Nucleus accumbens (tissue), 56 donors: ENCODE measurements around the gene CHST3.
"Not testable (repeated sequence)": the region's sequence is repeated elsewhere in the genome, so short reads cannot be mapped to it uniquely, and the experiment has no call there.

ENCODE experiments used
- DNase-seq, 56 donors: peaks; one replicate each; lab custom pipeline; 2025; lab: John Stamatoyannopoulos, UW

CHST3 gene

DNA sequence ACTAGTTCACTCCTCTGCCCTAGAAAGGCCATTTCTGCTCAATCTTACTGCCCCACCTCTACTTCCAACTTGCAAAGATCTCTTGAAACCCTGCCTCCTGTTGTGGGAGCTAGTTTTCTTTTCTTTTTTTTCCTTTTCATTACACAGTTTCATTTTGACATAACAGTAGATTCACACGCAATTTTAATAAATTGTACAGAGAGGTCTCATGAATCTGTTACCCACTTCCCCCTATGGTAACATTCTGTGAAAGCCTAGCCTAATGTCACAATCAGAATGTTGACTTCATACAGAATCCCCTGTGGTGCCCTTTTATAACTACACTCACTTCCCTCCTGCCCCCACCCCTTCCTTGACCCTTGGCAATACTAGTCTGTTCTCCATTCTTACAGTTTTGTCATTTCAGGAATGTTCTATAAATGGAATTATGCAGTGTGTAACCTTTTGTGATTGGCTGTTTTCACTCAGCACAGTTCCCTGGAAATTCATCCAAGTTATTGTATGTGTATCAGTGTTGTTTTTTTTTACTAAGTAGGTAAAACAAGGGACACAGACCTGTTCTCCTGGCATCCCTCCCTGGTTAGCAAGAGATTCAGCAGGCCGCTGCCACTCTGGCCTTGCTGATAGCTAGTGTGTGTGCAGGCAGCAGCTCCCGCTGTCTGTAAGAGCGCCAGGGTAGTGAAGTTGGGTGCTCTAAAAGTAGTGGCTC is 21.5 kb downstream of the CHST3 start:
- DNase-seq: no peak

- DNase-seq: not testable (repeated sequence)
These were observed 24.7 kb downstream of the CHST3 start for GRCh38 chr10:71988895-71989294.

GRCh38 chr10:71989661-71990454 is 25.7 kb downstream of the CHST3 start:
- no peak for DNase-seq

- DNase-seq: peak in 23 of 56 donors; percentile 27 to 82 (median 45)
These were observed 26.6 kb downstream of the CHST3 start for GRCh38 chr10:71990706-71991269.

DNA sequence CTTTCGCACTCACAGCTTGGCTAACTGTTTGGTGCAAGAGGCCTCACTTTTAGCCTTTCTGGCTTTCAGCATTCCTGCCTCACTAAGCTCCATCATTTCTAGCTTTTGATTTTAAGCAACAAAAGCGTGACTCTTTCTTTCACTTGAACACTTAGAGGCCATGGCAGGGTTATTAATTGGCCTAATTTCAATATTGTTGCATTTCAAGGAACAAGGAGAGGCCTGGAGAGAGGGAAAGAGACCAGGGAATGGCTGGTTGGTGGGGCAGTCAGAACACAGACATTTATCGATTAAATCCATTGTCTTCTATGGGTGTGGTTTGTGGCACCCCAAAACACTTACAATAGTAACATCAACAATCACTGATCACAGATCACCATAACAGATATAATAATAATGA is 31.3 kb downstream of the CHST3 start:
- no peak for DNase-seq

DNA sequence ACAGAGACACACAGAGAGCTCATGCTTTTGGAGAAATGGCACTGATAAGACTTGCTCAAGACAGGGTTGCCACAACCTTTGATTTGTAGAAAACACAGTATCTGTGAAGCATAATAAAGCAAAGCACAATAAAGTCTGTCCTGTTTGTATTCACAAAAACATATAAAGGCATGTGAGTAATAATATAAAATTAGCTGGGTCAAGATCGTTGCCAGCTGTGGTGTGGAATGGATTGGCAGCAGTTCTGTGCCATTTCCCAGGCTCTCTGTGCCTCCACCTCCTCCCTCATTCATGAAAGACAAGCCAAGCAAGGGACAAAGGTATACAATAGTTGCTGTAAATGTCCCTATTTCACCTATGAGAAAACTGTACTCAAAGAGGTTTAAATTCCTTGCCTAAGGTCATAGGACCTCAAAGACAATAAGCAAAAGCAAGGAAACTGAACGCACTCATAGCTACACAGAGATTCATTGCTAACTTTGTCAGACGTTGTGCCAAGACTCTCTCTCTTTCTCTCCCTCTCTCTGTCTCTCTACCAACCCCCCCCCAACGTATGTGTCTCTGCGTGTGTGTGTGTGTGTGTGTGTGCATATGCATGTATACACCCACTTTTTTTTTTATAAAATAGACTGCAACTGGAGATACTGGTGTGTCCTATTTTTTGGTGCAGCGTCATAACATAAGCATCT is 31.8 kb downstream of the CHST3 start:
- no peak for DNase-seq

- peak in 39 of 56 donors; percentile 25 to 83 (median 55) for DNase-seq
These were observed 32.6 kb downstream of the CHST3 start for GRCh38 chr10:71996592-71997371.

DNA sequence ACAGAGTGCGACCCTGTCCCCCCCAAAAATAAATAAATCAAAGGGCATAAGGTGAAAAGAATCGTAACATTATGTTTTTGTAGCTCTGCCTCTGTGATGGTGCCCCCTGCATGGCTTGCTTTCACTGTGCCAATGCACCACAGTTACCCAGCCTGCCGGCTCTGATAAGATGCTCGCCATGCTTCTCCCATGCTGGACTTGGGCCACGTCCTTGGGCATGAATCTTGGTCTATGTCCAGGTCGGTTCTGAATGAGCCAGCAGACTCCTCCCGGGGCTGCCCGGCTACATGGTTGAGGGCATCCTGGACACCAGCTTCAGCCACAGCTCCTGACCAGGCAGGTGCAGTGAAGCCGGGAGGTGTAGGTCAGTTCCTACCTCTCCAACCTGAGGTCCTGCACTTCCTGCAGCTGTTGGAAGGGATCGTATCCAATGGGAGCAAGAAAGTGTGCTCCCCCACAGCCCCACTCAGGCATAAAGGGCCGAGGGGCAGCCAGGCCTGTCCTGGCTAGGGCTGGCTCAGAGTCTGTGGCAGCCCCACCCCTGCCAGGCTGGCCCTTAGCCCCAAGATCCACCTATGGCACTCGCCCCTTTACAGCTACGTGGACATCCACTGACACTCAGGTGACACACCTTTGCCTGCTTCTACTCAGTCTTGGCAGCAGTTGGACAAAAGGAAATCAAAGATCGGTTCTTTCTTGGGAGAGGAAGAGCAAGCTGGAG is 34.1 kb downstream of the CHST3 start:
- peak in 24 of 56 donors; percentile 18 to 77 (median 44) for DNase-seq

DNA sequence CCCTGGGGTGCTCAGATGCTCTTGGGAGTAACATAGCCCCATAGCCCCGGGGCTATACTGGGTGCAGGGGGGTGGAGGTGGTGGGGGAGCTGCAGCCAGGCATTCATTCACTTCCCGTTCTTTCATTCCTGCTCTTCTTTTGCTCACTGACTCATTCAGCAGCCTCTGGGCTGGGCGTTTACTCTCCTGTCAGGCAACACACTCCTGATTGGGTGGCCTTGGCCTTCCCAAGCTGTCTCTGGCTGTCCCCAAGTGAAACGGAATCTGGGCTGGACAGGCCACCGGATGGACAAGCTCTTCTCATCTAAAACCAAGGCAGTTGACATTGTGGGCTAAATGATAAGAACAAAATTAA is 34.6 kb downstream of the CHST3 start:
- DNase-seq: peak in 2 of 56 donors; percentile 37 to 40

GRCh38 chr10:71999360-72000072 is 35.3 kb downstream of the CHST3 start:
- peak in 50 of 56 donors; percentile 31 to 87 (median 74) for DNase-seq

DNA sequence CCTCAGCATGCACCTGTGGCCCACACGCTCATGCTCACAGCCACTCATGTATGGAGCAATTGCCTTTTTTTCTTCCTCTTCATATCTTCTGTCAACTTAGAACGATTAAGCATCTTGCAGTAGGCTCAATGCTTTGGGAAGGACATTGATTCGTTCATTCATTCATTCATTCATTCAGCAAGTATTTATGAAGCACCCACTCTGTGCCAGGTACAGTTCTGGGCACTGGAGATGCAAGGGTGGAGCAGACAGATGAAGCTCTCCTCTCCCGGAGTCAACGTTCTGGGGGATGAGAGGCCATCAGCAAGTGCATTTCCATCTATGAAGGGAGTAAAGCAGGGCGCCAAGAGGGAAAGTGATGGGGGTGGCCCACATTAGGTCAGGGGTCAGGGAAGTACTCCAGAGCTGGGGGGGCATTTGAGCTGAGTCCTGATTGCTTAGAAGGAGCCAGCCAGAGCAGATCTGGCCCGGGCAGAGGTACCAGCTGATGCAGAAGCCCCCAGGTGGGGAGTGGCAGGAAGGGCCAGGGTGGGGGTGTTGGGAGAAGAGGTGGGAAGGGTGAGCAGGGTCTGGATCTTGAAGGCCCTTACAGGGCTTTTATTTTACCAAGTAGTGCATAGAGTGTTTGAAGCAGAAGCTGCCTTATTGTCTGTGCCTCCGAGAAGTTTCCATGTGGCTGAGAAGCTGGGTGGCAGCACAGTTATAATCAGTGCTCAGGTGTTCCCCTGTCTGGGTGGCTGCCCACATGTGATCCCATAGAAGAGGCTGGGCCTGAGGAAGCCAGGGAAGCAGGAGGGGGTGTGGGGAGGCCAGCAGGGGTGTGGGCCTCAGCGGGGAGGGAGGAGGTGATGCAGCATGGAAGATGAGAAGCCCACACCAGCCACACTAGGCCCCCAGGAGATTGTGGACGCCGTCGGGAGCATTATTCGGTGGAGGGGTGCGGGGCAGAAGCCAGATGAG is 36.2 kb downstream of the CHST3 start:
- no peak for DNase-seq

- DNase-seq: peak in 15 of 56 donors; percentile 22 to 57 (median 39)
These were observed 36.8 kb downstream of the CHST3 start for GRCh38 chr10:72001033-72001395.

DNA sequence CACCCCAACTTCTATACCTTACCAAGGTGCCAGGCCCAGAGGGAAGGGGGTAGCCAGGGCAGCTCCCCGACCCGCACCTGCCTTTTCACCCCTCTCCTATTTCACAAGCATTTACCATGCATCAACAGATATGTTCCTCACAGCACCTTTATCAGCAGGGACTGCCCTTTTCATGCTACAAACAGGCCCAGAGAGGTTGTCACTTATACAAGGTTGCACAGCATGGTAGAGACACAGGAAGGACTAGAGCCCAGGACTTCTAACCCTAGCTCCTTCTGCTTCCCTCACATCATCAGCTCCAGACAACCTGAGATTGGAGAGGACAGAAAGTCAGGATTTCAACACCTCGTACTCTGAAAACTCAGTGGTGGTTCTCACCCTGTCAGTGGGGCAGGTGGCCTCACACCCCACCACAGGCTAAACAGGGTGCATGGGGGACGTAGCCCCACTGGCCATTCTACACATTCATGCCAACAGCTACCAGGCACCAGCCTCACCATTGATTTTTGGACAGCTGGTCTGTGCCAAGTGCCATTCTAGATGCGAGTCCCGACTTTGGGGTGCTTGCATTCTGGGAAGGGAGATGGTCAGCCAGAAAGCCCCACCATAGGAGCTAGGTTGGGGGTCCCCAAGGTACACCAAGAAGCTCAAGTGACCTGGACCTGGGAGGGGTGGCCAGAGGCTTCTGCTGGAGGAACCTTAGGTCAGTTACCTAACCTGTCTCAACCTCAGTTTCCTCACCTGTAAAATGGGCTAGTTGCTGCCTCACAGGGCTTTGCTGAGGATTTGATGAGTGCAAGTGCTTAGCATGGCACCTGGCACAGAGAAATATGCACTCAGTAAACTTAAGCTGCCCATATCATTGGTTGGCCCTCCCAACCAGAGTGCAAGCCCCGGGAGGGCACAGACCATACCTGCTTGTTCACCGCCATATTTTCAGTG is 38.4 kb downstream of the CHST3 start:
- no peak for DNase-seq

- no peak for DNase-seq
These were observed 41.8 kb downstream of the CHST3 start for GRCh38 chr10:72006026-72006425.

GRCh38 chr10:72007246-72007892 is 43.2 kb downstream of the CHST3 start:
- DNase-seq: peak in 20 of 56 donors; percentile 20 to 74 (median 42)
